Keratinocyte (primary cell): ENCODE measurements around the gene TUBGCP5. TPM values are rescaled to one million over a fixed set of nuclear protein-coding genes. Genes with fewer than 3 reads are reported as not detected.

Experiments
- DNase-seq: peaks from one replicate; pipeline ENCODE4 v3.0.0-alpha.2; 2011; ENCODE audit warnings: low read depth, missing footprints, low spot score
- FAIRE-seq: peaks from 2 replicates; lab custom pipeline; 2011; peaks lifted over from hg19 to GRCh38; lab: Jason Lieb, UNC
- H2AFZ ChIP-seq: 2 replicates; pipeline ENCODE4 v1.6.0; 2012; ENCODE audit warnings: low read length, control low read depth, inconsistent platforms; ENCODE audit not compliant: control insufficient read depth
- H3K27ac ChIP-seq: 2 replicates; pipeline ENCODE4 v1.5.1; 2011; ENCODE audit warnings: low read length; ENCODE audit not compliant: control insufficient read depth, insufficient read depth
- H3K27me3 ChIP-seq: 3 replicates; pipeline ENCODE4 v1.6.0; 2011; ENCODE audit warnings: low read length; ENCODE audit not compliant: control insufficient read depth, insufficient read depth; ENCODE audit errors: extremely low read depth
- H3K36me3 ChIP-seq, 2 experiments: 2 replicates in 1 of 2; 3 replicates in 1 of 2; pipeline ENCODE4 v1.5.1; 2011; ENCODE audit warnings: low read length in 2 of 2, mild to moderate bottlenecking in 1 of 2; ENCODE audit not compliant: control insufficient read depth in 2 of 2, insufficient read depth in 2 of 2; ENCODE audit errors: extremely low read depth in 1 of 2
- H3K4me1 ChIP-seq: 3 replicates; pipeline ENCODE4 v1.5.1; 2011; ENCODE audit warnings: low read length; ENCODE audit not compliant: control insufficient read depth, insufficient read depth; ENCODE audit errors: extremely low read depth
- H3K4me2 ChIP-seq: 3 replicates; pipeline ENCODE4 v1.6.0; 2011; ENCODE audit warnings: low read depth, low read length; ENCODE audit not compliant: control insufficient read depth, insufficient read depth; ENCODE audit errors: extremely low read depth
- H3K4me3 ChIP-seq, 3 experiments: fragments of 200-600 bp in 1 of 3; sonication (generic) in 1 of 3; 2 replicates in 2 of 3; 3 replicates in 1 of 3; pipeline ENCODE4 v1.5.1; 2011 to 2016; ENCODE audit warnings: low read length in 3 of 3, mild to moderate bottlenecking in 3 of 3, control low read depth in 2 of 3, inconsistent platforms in 1 of 3, low read depth in 1 of 3, mixed read lengths in 1 of 3, mixed run types in 1 of 3, moderate library complexity in 1 of 3; ENCODE audit not compliant: control insufficient read depth in 2 of 3, insufficient read depth in 2 of 3; ENCODE audit errors: extremely low read depth in 1 of 3
- H3K79me2 ChIP-seq: 2 replicates; pipeline ENCODE4 v1.6.0; 2012; ENCODE audit warnings: low read length; ENCODE audit not compliant: control insufficient read depth, insufficient read depth
- H3K9ac ChIP-seq: 3 replicates; pipeline ENCODE4 v1.6.0; 2011; ENCODE audit warnings: low read length; ENCODE audit not compliant: control insufficient read depth, insufficient read depth; ENCODE audit errors: extremely low read depth
- H3K9me1 ChIP-seq: 3 replicates; pipeline ENCODE4 v1.6.0; 2011; ENCODE audit warnings: low read length; ENCODE audit not compliant: control insufficient read depth, insufficient read depth; ENCODE audit errors: extremely low read depth
- H3K9me3 ChIP-seq: 2 replicates; pipeline ENCODE4 v1.5.1; 2012; ENCODE audit warnings: low read depth, low read length; ENCODE audit not compliant: control insufficient read depth
- H4K20me1 ChIP-seq: 3 replicates; pipeline ENCODE4 v1.6.0; 2011; ENCODE audit warnings: low read length; ENCODE audit not compliant: control insufficient read depth, insufficient read depth; ENCODE audit errors: extremely low read depth
- CTCF ChIP-seq, 3 experiments: IDR thresholded peaks in 1 of 3; conservative IDR thresholded peaks in 1 of 3; optimal IDR thresholded peaks in 1 of 3; 2 replicates in 2 of 3; 3 replicates in 1 of 3; pipeline versions ENCODE3 to v1.5.1; 2011; ENCODE audit warnings: low read length in 3 of 3, mild to moderate bottlenecking in 3 of 3, moderate library complexity in 2 of 3, control low read depth in 1 of 3, inconsistent platforms in 1 of 3; ENCODE audit not compliant: insufficient read depth in 2 of 3; ENCODE audit errors: extremely low read depth in 1 of 3
- EZH2 ChIP-seq: IDR thresholded peaks from one replicate; pipeline ENCODE4 v1.6.1; 2012; ENCODE audit warnings: inconsistent platforms, mild to moderate bottlenecking, low read length, moderate library complexity
- dilution Hi-C: fragments of 300-500 bp; cut with MboI; formaldehyde crosslinking; loops from one replicate; pipeline ENCODE4 v1.7.0; 2020; ENCODE audit warnings: low sequenced_read_pairs; ENCODE audit not compliant: extremely low pct_ligation_motif_present
- polyA plus RNA-seq, 5 experiments: library from polyadenylated mRNA; depleted of rRNA in 3 of 5; stranded (reverse) in 3 of 5; stranded (forward) in 1 of 5; unstranded in 1 of 5; fragments of >200 nt; gene quantifications; 1 replicate in 1 of 5; 2 replicates in 3 of 5; 3 replicates in 1 of 5; pipeline versions ENCODE4 v1.2.1 to v1.2.3, GENCODE V29; 2011 to 2012; ENCODE audit warnings: missing spikeins in 2 of 5, low read depth in 1 of 5, low replicate concordance in 1 of 5

TUBGCP5 gene
- polyA plus RNA-seq, 1 donor (not counting 4 experiments of a cell fraction or from before 2014, with no cell fraction given), result 20.3 TPM

GRCh38 chr15:22951031-22951380 is 88.4 kb downstream of the TUBGCP5 start:
- H3K4me1 ChIP-seq, result peaks cover 9% of the 10 kb centered on the region
- peaks cover 16% of the 10 kb centered on the region for H4K20me1 ChIP-seq
- no peak for DNase-seq
- no peaks in the 10 kb centered on the region for H3K27me3 ChIP-seq
- H3K4me3 ChIP-seq, result no peak overlapping the region
- peaks cover 86% of the 10 kb centered on the region for H3K79me2 ChIP-seq
- no peak for FAIRE-seq
- no peak overlapping the region for H3K27ac ChIP-seq
- H3K36me3 ChIP-seq, result no peaks in the 10 kb centered on the region
- no peak overlapping the region for H2AFZ ChIP-seq
- H3K9ac ChIP-seq, result no peak overlapping the region
- TF ChIP-seq EZH2 (no peak), CTCF (optimal IDR thresholded peaks at IDR 0.05 in 1 of 3, IDR thresholded peaks at IDR 0.05 in 1 of 3, conservative IDR thresholded peaks at IDR 0.05 in 1 of 3; ENCODE audit: extremely low read depth in 1 of 3, insufficient read depth in 2 of 3, low read length in 3 of 3) (no peak)
- H3K9me3 ChIP-seq, result no peaks in the 10 kb centered on the region
- dilution Hi-C loops, result no loop called here
- H3K4me2 ChIP-seq, result no peak overlapping the region
- no peaks in the 10 kb centered on the region for H3K9me1 ChIP-seq

GRCh38 chr15:22950256-22950990 is 88.9 kb downstream of the TUBGCP5 start:
- no peaks in the 10 kb centered on the region for H3K9me1 ChIP-seq
- no peaks in the 10 kb centered on the region for H3K27me3 ChIP-seq
- peaks cover 81% of the 10 kb centered on the region for H3K79me2 ChIP-seq
- no peak overlapping the region for H3K27ac ChIP-seq
- dilution Hi-C loops, result no loop called here
- peaks cover 16% of the 10 kb centered on the region for H4K20me1 ChIP-seq
- no peak overlapping the region for H3K4me2 ChIP-seq
- FAIRE-seq (no peak), DNase-seq (no peak)
- no peak overlapping the region for H3K9ac ChIP-seq
- no peak overlapping the region for H3K4me3 ChIP-seq
- H3K36me3 ChIP-seq, result no peaks in the 10 kb centered on the region
- no peaks in the 10 kb centered on the region for H3K9me3 ChIP-seq
- TF ChIP-seq EZH2 (no peak), CTCF (optimal IDR thresholded peaks at IDR 0.05 in 1 of 3, IDR thresholded peaks at IDR 0.05 in 1 of 3, conservative IDR thresholded peaks at IDR 0.05 in 1 of 3; ENCODE audit: extremely low read depth in 1 of 3, insufficient read depth in 2 of 3, low read length in 3 of 3) (no peak)
- H3K4me1 ChIP-seq, result peaks cover 9% of the 10 kb centered on the region
- H2AFZ ChIP-seq, result no peak overlapping the region

Other genes starting within 250 kb of the TUBGCP5 start
- gene NIPA2, start 200.9 kb downstream of the TUBGCP5 start, polyA plus RNA-seq, result 52.7 to 81.2 TPM (median 64.6 TPM) in 3 replicates
- 72.3 to 73.0 TPM (median 72.9 TPM) in 3 replicates for gene CYFIP1, start 59.2 kb downstream of the TUBGCP5 start, polyA plus RNA-seq
- not detected in 3 replicates for gene GOLGA6L1, start 97.3 kb upstream of the TUBGCP5 start, polyA plus RNA-seq